GM19099 (cell line): Measurements from ENCODE around the gene ZNF367.
A peak's percentile ranks its signal among the peaks of the same experiment; 100 is the strongest.

Source experiments
- POLR2A ChIP-seq: IDR thresholded peaks from 3 replicates; pipeline ENCODE4 v1.6.1; 2011; ENCODE audit warnings: low read depth; ENCODE audit not compliant: insufficient read length; ENCODE audit errors: extremely low read depth

Gene ZNF367

GRCh38 chr9:96420468-96421219 is 2.5 kb upstream of the ZNF367 start:
- no peak for TF ChIP-seq POLR2A

DNA sequence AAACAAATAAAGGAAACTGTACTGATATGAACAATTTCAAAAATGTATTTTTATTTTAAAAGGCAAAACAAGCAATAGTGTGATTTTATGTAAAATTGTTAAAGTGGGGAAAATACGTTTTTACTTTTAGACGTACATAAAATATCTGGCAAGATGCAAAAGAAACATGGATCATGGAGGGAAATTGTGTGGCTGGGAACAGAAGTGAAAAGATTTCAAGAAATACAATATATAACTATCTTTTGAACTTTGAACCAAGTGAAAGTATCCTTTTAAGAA is 1.5 kb upstream of the ZNF367 start:
- no peak for TF ChIP-seq POLR2A

- peak; percentile 57 for TF ChIP-seq POLR2A
Observed at GRCh38 chr9:96418920-96419690, 935 bp upstream of the ZNF367 start.

DNA sequence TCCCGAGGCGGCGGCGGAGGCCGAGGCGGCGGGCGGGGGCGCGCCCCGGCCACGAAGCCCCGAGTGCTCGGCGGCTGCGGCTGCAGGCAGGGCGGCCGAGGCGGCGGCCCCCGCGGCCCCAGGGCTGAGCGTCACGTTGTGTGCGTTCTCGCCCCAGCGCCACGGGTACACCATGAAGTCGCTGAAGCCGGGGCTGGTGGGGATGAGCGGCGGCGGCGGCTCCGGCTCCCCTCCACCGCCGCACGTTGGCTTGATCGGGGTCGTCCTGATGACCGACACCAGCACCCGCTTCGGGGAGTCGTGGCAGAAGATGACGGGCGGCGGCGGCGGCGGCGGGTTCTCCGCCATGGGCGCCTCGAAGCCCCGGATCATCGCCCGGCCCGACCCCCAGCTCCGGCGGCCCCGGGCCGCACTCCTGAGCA is 498 bp downstream of the ZNF367 start:
- TF ChIP-seq POLR2A = no peak

GRCh38 chr9:96417051-96417586 is 1.1 kb downstream of the ZNF367 start:
- TF ChIP-seq POLR2A = peak; percentile 75

DNA sequence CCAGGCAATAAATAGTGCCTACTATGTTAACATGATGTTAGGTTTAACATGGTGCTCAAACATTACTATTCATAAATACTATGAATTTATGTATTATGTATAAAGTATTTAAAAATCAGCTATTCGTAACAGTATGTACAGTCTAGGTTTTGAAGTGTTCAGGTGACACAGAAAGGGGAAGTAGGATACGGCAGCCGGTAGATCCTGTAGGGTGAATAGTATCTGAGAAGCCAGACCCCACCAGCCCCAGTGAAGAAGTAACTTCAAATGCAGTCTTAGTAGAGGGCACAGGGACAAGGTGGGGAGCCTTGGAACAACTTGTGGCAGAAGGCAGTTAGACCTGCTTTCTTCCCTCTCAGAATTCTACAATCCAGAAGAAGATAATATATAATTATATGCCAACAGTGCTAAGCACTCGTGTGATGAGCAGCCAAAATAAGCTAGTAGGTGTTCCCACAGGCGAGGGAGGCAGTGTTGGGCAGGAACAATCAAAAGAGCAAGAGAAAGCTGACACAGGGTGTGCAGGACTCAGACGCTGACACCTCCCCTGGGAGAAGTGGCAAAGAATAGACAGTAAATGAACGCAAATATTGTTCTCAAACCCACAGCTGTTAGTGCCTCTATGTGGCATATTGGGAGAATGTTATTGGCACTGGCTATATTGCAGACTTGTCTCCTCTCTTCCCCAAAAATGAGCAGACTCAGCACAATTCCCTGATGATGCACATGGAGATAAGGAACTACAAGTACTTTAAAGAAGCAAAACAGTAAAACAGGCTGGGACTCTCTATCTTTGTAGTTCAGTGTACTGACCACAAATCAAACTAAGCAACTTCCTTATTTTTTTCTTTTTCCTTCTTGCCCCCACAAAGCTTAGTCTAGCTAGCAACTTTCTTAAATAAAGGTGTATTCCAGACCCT is 4.6 kb downstream of the ZNF367 start:
- TF ChIP-seq POLR2A = no peak

DNA sequence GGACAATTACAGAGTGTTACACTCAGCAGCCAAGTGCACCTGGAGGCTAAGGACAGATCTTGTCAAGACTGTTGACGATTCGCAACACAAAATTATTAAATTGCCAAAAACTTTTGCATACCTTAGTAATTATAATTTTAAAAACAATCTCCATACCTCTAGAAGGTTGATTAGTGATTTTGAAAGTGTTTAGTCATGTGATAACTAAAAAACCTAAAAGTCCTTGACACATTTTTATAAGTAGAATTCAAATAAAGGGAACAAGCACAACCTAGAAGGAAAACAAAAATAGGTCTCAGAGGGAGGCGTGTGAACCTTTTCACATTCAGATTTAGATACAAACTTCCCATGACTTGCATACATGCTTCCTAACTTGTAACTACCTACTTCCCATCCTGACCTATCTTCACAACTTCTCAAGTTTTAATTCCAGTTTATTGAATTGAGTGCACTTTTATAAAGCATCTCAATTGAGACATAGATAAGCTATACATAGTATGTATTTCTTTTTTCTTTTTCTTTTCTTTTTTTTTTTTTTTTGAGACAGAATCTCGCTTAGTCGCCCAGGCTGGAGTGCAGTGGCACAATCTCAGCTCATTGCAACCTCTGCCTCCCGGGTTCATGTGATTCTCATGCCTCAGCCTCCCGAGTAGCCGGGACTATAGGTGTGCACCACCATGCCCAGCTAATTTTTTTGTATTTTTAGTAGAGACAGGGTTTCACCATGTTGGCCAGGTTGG is 5.8 kb downstream of the ZNF367 start:
- no peak for TF ChIP-seq POLR2A

- TF ChIP-seq POLR2A = no peak
Observed at GRCh38 chr9:96411129-96411838, 6.9 kb downstream of the ZNF367 start.

GRCh38 chr9:96408409-96409280 is 9.5 kb downstream of the ZNF367 start:
- no peak for TF ChIP-seq POLR2A

- TF ChIP-seq POLR2A = no peak
Observed at GRCh38 chr9:96400132-96400910, 17.8 kb downstream of the ZNF367 start.

DNA sequence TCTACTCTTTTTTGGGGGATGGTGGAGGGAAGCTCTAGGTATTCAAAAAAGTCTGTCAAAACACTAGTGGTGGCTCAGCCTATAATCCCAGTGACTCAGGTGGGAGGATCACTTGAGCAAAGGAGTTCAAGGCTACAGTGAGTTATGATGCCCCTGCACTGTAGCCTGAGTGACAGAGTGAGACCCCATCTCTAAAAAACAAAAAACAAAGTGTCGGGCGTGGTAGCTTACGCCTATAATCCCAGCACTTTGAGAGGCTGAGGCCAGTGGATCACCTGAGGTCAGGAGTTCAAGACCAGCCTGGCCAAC is 18.9 kb downstream of the ZNF367 start:
- TF ChIP-seq POLR2A = no peak

DNA sequence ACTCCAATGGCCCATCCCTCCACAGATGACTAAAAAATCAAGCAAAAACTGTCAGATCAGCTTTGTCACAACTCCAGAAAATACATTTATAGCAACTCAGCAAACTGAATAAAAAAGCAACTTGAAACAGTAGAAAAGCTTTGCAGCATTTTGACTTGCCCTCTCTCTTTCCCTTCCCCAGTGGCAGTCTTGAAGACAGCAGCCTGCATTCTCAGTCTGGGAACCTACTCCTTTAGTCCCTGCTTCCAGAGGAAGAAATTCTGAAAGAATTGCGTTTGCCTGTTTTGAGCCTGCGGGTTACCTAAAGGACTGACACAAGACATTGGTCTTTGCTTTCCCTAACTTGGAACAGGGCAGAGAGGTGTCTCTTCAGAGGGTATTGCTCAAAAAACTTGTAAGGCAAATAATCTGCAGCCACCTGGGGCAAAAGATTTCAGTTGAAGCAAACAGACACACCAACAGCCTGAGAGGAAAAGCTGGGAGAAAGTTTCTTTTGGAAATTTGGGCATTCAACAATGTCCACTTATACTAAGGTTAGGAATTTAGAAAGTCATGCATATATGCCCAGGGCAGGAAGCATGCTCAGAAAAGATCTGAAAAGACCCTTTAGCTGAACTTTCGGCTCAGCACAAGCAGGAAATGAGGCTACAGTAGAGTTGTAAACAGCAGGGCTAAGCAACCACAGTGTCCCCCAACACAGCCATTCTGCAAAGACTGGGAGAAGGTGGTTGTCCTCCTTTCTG is 19.4 kb downstream of the ZNF367 start:
- no peak for TF ChIP-seq POLR2A
